ENCODE results near the gene BCAT1.

Gene BCAT1

DNA sequence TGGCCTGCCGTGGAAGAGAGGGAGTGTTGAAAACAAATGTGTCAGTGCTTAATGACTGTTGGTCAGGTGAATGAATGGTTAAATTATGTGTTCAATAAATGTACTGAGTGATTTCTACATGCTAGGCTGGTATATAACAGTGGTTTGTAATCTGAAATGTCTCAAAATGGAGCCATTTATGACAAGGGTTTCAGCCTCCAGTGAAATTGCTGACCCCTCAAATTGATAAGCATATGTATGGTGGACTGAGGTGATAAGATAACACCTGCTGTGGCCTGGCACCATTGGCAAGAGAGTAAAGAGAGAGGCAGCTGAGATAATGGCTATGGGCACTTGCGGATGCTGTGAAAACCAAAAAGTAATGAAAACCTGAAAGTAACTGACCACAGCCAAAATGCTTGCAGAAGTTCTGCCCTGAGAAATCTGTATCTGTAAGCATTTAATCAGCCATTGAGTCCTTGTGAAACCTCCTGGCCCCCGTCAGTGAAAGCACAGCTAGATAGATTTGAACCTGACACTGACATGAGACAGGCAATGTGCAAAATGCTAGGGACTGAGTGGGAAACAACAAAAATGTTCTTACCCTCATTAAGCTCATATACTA is 1.4 kb upstream of the BCAT1 start:
- Histone ChIP-seq H3K4me1 (ENCODE audit: insufficient read depth, low read length) (peaks cover 35% of the 10 kb centered on the region), H3K4me3 (ENCODE audit: low read depth in 1 of 2, low read length in 2 of 2) (no peak overlapping the region), H4K20me1 (ENCODE audit: insufficient read depth, low read length) (no peaks in the 10 kb centered on the region; the same call in 1 of the 2 replicates), H3K9ac (ENCODE audit: low read depth, low read length) (no peak overlapping the region), H3K79me2 (ENCODE audit: insufficient read depth, low read length) (peaks cover 35% of the 10 kb centered on the region), H3K4me2 (ENCODE audit: insufficient read depth, low read length) (no peak overlapping the region), H2AFZ (ENCODE audit: low read depth, low read length) (no peak overlapping the region), H3K36me3 (ENCODE audit: insufficient read depth, low read length) (peaks cover 5% of the 10 kb centered on the region), H3K9me3 (ENCODE audit: insufficient read depth, low read length, severe bottlenecking) (no peaks in the 10 kb centered on the region), H3K27ac (ENCODE audit: low read length) (no peak overlapping the region), H3K27me3 (ENCODE audit: insufficient read depth, low read length, poor library complexity) (no peaks in the 10 kb centered on the region)
- TF ChIP-seq CTCF (IDR thresholded peaks at IDR 0.05; ENCODE audit: borderline replicate concordance, extremely low read depth, low read length, poor library complexity, severe bottlenecking), result no peak
- TF ChIP-seq EZH2 (IDR thresholded peaks at IDR 0.05; ENCODE audit: borderline replicate concordance, low read depth, low read length, severe bottlenecking), result no peak
- ATAC-seq (ENCODE audit: insufficient read depth, low read depth), result no peak
- DNase-seq, result no peak

DNA sequence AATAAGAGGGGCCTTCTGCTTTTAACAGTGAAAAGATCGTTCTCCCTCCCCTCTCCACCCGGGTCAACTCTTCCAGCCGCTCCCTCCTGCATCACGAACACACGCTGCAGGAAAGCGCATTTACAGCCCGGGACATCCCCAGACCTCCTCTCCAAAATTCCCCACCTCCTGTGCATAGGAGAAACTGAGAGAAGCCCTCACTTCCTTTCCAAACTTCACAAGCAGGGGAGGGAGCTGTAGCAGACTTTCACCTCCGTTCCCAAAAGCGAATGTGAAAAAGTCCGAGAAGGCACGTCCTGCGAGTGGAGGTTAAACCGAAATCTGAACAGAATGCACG is 513 bp downstream of the BCAT1 start:
- DNase-seq, result peak; percentile 54
- peak; percentile 41 for ATAC-seq (ENCODE audit: insufficient read depth, low read depth)

GRCh38 chr12:24947541-24948419 is 1.1 kb downstream of the BCAT1 start:
- H3K4me2 ChIP-seq (ENCODE audit: insufficient read depth, low read length), result peak overlapping the region; percentile 91
- H4K20me1 ChIP-seq (ENCODE audit: insufficient read depth, low read length), result no peaks in the 10 kb centered on the region; the same call in 1 of the 2 replicates
- peak overlapping the region; percentile 73 for H3K9ac ChIP-seq (ENCODE audit: low read depth, low read length)
- TF ChIP-seq EZH2 (IDR thresholded peaks at IDR 0.05; ENCODE audit: borderline replicate concordance, low read depth, low read length, severe bottlenecking), result no peak
- TF ChIP-seq CTCF (IDR thresholded peaks at IDR 0.05; ENCODE audit: borderline replicate concordance, extremely low read depth, low read length, poor library complexity, severe bottlenecking), result no peak
- H3K4me3 ChIP-seq (ENCODE audit: low read depth in 1 of 2, low read length in 2 of 2), result peak overlapping the region; percentile 48 to 75
- peaks cover 21% of the 10 kb centered on the region for H3K36me3 ChIP-seq (ENCODE audit: insufficient read depth, low read length)
- H3K4me1 ChIP-seq (ENCODE audit: insufficient read depth, low read length), result peaks cover 43% of the 10 kb centered on the region
- ATAC-seq (ENCODE audit: insufficient read depth, low read depth) (peak; percentile 3; the same call in 1 of the 3 replicates), DNase-seq (no peak)
- H3K27ac ChIP-seq (ENCODE audit: low read length), result peak overlapping the region; percentile 83
- no peaks in the 10 kb centered on the region for H3K9me3 ChIP-seq (ENCODE audit: insufficient read depth, low read length, severe bottlenecking)
- H2AFZ ChIP-seq (ENCODE audit: low read depth, low read length), result peak overlapping the region; percentile 90
- H3K27me3 ChIP-seq (ENCODE audit: insufficient read depth, low read length, poor library complexity), result no peaks in the 10 kb centered on the region
- peaks cover 58% of the 10 kb centered on the region for H3K79me2 ChIP-seq (ENCODE audit: insufficient read depth, low read length)

More for the DNA sequence above, 513 bp downstream of the BCAT1 start:
- Histone ChIP-seq H3K9ac (ENCODE audit: low read depth, low read length) (peak overlapping the region; percentile 73), H3K79me2 (ENCODE audit: insufficient read depth, low read length) (peaks cover 52% of the 10 kb centered on the region), H3K9me3 (ENCODE audit: insufficient read depth, low read length, severe bottlenecking) (no peaks in the 10 kb centered on the region), H3K27me3 (ENCODE audit: insufficient read depth, low read length, poor library complexity) (no peaks in the 10 kb centered on the region), H3K4me3 (ENCODE audit: low read depth in 1 of 2, low read length in 2 of 2) (peak overlapping the region; percentile 48 to 75), H4K20me1 (ENCODE audit: insufficient read depth, low read length) (no peaks in the 10 kb centered on the region; the same call in 1 of the 2 replicates), H3K4me2 (ENCODE audit: insufficient read depth, low read length) (peak overlapping the region; percentile 91), H3K4me1 (ENCODE audit: insufficient read depth, low read length) (peaks cover 43% of the 10 kb centered on the region), H3K36me3 (ENCODE audit: insufficient read depth, low read length) (peaks cover 20% of the 10 kb centered on the region), H3K27ac (ENCODE audit: low read length) (peak overlapping the region; percentile 83), H2AFZ (ENCODE audit: low read depth, low read length) (peak overlapping the region; percentile 90)
- no peak for TF ChIP-seq CTCF (IDR thresholded peaks at IDR 0.05; ENCODE audit: borderline replicate concordance, extremely low read depth, low read length, poor library complexity, severe bottlenecking)
- no peak for TF ChIP-seq EZH2 (IDR thresholded peaks at IDR 0.05; ENCODE audit: borderline replicate concordance, low read depth, low read length, severe bottlenecking)

Measured in DND-41 (cell line).